K562 (cell line): Measurements from ENCODE around the gene ADAMTS7. TPM values are rescaled to one million over a fixed set of nuclear protein-coding genes. Genes with fewer than 3 reads are reported as not detected.

Experiments used
- CXXC5 ChIP-seq: fragments of 250-450 bp; sonication (Bioruptor Pico); IDR thresholded peaks from 2 replicates; pipeline ENCODE4 v1.8.0; 2022; ENCODE audit warnings: inconsistent platforms, mild to moderate bottlenecking, moderate library complexity
- DACH1 ChIP-seq: fragments of 450-650 bp; IDR thresholded peaks from 2 replicates; pipeline ENCODE4 v1.6.1; 2018; ENCODE audit not compliant: partially characterized antibody
- FUS ChIP-seq: fragments of 200-400 bp; formaldehyde crosslinking; optimal IDR thresholded peaks from 2 replicates; pipeline ENCODE3; 2017; ENCODE audit warnings: low read depth, low read length
- GABPB1 ChIP-seq: sonication (generic); formaldehyde crosslinking; IDR thresholded peaks from 2 replicates; pipeline ENCODE4 v1.8.0; 2022; ENCODE audit warnings: mild to moderate bottlenecking, missing genetic modification reagents
- L3MBTL2 ChIP-seq: fragments of 450-650 bp; IDR thresholded peaks from 2 replicates; pipeline ENCODE4 v1.6.1; 2016; ENCODE audit warnings: mild to moderate bottlenecking, moderate library complexity
- NRF1 ChIP-seq, 2 experiments: fragments of 450-650 bp; IDR thresholded peaks in 1 of 2; conservative IDR thresholded peaks in 1 of 2; 2 replicates each; pipeline ENCODE4 v1.6.1; 2014; ENCODE audit warnings: mild to moderate bottlenecking in 2 of 2
- POLR2G ChIP-seq: fragments of 200-400 bp; formaldehyde crosslinking; IDR thresholded peaks from 2 replicates; pipeline ENCODE4 v1.6.1; 2017; ENCODE audit warnings: low read depth, mild to moderate bottlenecking, antibody characterized with exemption, low read length, moderate library complexity
- SIN3A ChIP-seq, 2 experiments: fragments of 150-350 bp in 1 of 2; IDR thresholded peaks; 2 replicates each; pipeline ENCODE4 v1.6.1; 2011 to 2016; ENCODE audit warnings: borderline replicate concordance in 2 of 2, low read depth in 2 of 2, low read length in 2 of 2, mild to moderate bottlenecking in 2 of 2, moderate library complexity in 2 of 2; ENCODE audit not compliant: control insufficient read depth in 1 of 2
- SMAD3 ChIP-seq: fragments of 450-650 bp; formaldehyde crosslinking; conservative IDR thresholded peaks from 2 replicates; pipeline ENCODE4 v1.4.0; 2020; ENCODE audit warnings: mild to moderate bottlenecking
- SP1 ChIP-seq: sonication (generic); formaldehyde crosslinking; IDR thresholded peaks from 2 replicates; pipeline ENCODE4 v1.8.1; 2022; ENCODE audit warnings: mild to moderate bottlenecking, missing genetic modification reagents
- U2AF1 ChIP-seq: fragments of 200-400 bp; formaldehyde crosslinking; optimal IDR thresholded peaks from 2 replicates; pipeline ENCODE3; 2017; ENCODE audit warnings: mild to moderate bottlenecking, low read depth, low read length, moderate library complexity
- ZFX ChIP-seq: sonication (generic); formaldehyde crosslinking; IDR thresholded peaks from 2 replicates; pipeline ENCODE4 v1.8.0; 2022; ENCODE audit warnings: mild to moderate bottlenecking, missing genetic modification reagents, moderate library complexity
- polyA plus RNA-seq, 8 experiments: library from polyadenylated mRNA; depleted of rRNA in 4 of 8; stranded (reverse) in 5 of 8; unstranded in 3 of 8; fragments of >200 nt; fragmentation: Nextera tagmentation in 2 of 8; fragmentation: Illumina TruSeq in 1 of 8; extraction: Ambion mirVana in 2 of 8; extraction: Trizol in 1 of 8; gene quantifications; 2 replicates each; pipeline versions ENCODE4 v1.2.1 to v1.2.3, GENCODE V29; 2011 to 2014; ENCODE audit warnings: inconsistent platforms in 1 of 8, missing spikeins in 1 of 8
- total RNA-seq, 7 experiments: library from RNA; depleted of rRNA in 6 of 7; stranded (reverse); fragments of >200 nt in 6 of 7; fragmentation: Illumina TruSeq in 2 of 7; extraction: Trizol in 2 of 7; gene quantifications; 2 replicates each; pipeline versions ENCODE4 v1.2.1 to v1.2.3, GENCODE V29; 2011 to 2021; ENCODE audit warnings: low replicate concordance in 1 of 7
- TF ChIP-seq, protein P1 (sequence below): sonication (generic); formaldehyde crosslinking; IDR thresholded peaks from 2 replicates; pipeline ENCODE4 v1.5.0; 2020; ENCODE audit warnings: missing genetic modification reagents
- TF ChIP-seq, protein P2 (sequence below): IDR thresholded peaks from 2 replicates; pipeline ENCODE4 v1.6.1; 2011; ENCODE audit not compliant: insufficient read length; ENCODE audit errors: extremely low read depth
- TF ChIP-seq, protein P3 (sequence below): fragments of 200-800 bp; sonication (Bioruptor generic); IDR thresholded peaks from 2 replicates; pipeline ENCODE4 v1.6.1; 2017; ENCODE audit warnings: missing genetic modification characterization, missing compliant biosample characterization
- TF ChIP-seq, protein P4 (sequence below): fragments of 250-450 bp; sonication (Bioruptor Pico); IDR thresholded peaks from 2 replicates; pipeline ENCODE4 v1.8.0; 2022; ENCODE audit warnings: moderate library complexity, mild to moderate bottlenecking, inconsistent platforms
- TF ChIP-seq, protein P5 (sequence below), 3 experiments: IDR thresholded peaks in 2 of 3; conservative IDR thresholded peaks in 1 of 3; 2 replicates each; pipeline ENCODE4 v1.5.1; 2011 to 2012; ENCODE audit warnings: low read length in 3 of 3, mild to moderate bottlenecking in 3 of 3, control low read depth in 2 of 3, improper control_type of control experiment in 1 of 3, inconsistent platforms in 1 of 3, low read depth in 1 of 3, mixed read lengths in 1 of 3, moderate library complexity in 1 of 3; ENCODE audit not compliant: insufficient read depth in 2 of 3
- TF ChIP-seq, protein P6 (sequence below), 2 experiments: IDR thresholded peaks; 2 replicates each; pipeline ENCODE4 v1.6.1; 2011; ENCODE audit warnings: borderline replicate concordance in 1 of 2, control low read depth in 1 of 2, low read depth in 1 of 2, low read length in 1 of 2, mild to moderate bottlenecking in 1 of 2, mixed read lengths in 1 of 2, moderate library complexity in 1 of 2; ENCODE audit not compliant: insufficient read depth in 1 of 2, insufficient read length in 1 of 2, poor library complexity in 1 of 2, severe bottlenecking in 1 of 2; ENCODE audit errors: extremely low read depth in 1 of 2

Gene ADAMTS7
- total and polyA plus RNA-seq, 9 of the 15 experiments (the other 6 are each of a cell fraction or from before 2014, with no cell fraction given): 0.05 to 0.07 TPM; not detected in 7

DNA sequence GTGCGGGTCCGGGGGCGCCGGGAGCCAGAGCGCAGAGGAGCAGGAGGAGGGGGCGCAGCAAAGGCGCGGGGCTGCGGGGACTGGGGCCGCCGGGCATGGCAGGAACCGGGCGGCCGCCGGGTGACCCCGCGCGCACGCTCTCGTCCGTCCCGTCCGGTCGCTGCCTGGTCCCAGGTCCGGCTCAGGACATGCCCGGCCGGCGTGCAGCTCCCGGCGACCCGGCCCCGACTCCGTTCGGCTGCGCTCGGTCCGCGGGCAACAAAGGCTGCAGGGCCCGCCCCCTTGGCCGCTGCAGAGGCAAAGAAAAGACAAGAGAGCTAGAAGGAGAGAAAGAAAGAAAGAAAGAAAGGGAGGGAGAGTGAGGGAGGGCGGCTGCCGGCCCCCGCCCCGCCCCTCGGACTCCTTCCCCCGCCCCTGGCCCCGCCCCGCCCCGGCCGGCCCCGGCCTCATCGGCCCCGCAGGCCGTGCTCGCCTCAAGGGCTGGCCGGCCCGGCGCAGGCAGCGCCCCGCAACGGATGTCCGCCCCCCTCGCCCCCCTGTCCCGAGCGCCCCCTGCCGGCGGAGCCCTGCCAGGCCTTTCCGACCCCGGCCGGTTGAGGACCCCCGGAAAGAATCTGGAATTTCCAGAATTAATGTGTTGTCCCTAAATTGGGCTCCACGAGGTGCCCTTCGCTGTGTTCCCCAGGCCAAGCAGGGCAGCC is at the start of gene ADAMTS7 (continued):
- TF ChIP-seq, protein P1, sequence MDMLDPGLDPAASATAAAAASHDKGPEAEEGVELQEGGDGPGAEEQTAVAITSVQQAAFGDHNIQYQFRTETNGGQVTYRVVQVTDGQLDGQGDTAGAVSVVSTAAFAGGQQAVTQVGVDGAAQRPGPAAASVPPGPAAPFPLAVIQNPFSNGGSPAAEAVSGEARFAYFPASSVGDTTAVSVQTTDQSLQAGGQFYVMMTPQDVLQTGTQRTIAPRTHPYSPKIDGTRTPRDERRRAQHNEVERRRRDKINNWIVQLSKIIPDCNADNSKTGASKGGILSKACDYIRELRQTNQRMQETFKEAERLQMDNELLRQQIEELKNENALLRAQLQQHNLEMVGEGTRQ (CRISPR knock-in tag): no peak
- TF ChIP-seq NRF1 (conservative IDR thresholded peaks at IDR 0.05 in 1 of 2, IDR thresholded peaks at IDR 0.05 in 1 of 2): peak; percentile 36 to 38; a peak in 2 of 4 replicates
- TF ChIP-seq, protein P2, sequence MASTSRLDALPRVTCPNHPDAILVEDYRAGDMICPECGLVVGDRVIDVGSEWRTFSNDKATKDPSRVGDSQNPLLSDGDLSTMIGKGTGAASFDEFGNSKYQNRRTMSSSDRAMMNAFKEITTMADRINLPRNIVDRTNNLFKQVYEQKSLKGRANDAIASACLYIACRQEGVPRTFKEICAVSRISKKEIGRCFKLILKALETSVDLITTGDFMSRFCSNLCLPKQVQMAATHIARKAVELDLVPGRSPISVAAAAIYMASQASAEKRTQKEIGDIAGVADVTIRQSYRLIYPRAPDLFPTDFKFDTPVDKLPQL: no peak
- TF ChIP-seq ZFX (CRISPR knock-in tag): peak; percentile 75
- no peak for TF ChIP-seq FUS
- TF ChIP-seq SMAD3 (CRISPR knock-in tag): no peak
- no peak for TF ChIP-seq DACH1
- TF ChIP-seq, protein P3, sequence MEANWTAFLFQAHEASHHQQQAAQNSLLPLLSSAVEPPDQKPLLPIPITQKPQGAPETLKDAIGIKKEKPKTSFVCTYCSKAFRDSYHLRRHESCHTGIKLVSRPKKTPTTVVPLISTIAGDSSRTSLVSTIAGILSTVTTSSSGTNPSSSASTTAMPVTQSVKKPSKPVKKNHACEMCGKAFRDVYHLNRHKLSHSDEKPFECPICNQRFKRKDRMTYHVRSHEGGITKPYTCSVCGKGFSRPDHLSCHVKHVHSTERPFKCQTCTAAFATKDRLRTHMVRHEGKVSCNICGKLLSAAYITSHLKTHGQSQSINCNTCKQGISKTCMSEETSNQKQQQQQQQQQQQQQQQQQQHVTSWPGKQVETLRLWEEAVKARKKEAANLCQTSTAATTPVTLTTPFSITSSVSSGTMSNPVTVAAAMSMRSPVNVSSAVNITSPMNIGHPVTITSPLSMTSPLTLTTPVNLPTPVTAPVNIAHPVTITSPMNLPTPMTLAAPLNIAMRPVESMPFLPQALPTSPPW (CRISPR knock-in tag): peak; percentile 89
- TF ChIP-seq, protein P4, sequence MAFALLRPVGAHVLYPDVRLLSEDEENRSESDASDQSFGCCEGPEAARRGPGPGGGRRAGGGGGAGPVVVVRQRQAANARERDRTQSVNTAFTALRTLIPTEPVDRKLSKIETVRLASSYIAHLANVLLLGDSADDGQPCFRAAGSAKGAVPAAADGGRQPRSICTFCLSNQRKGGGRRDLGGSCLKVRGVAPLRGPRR (CRISPR knock-in tag): no peak
- TF ChIP-seq, protein P5, sequence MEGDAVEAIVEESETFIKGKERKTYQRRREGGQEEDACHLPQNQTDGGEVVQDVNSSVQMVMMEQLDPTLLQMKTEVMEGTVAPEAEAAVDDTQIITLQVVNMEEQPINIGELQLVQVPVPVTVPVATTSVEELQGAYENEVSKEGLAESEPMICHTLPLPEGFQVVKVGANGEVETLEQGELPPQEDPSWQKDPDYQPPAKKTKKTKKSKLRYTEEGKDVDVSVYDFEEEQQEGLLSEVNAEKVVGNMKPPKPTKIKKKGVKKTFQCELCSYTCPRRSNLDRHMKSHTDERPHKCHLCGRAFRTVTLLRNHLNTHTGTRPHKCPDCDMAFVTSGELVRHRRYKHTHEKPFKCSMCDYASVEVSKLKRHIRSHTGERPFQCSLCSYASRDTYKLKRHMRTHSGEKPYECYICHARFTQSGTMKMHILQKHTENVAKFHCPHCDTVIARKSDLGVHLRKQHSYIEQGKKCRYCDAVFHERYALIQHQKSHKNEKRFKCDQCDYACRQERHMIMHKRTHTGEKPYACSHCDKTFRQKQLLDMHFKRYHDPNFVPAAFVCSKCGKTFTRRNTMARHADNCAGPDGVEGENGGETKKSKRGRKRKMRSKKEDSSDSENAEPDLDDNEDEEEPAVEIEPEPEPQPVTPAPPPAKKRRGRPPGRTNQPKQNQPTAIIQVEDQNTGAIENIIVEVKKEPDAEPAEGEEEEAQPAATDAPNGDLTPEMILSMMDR (IDR thresholded peaks at IDR 0.05 in 2 of 3, conservative IDR thresholded peaks at IDR 0.05 in 1 of 3; ENCODE audit: insufficient read depth in 2 of 3, low read depth in 1 of 3, low read length in 3 of 3): peak; percentile 62 to 88 (median 65)
- 0 out of 2 replicates have a peak, but pooled peaks have one; percentile 38 for TF ChIP-seq POLR2G
- no peak for TF ChIP-seq SP1 (CRISPR knock-in tag)
- peak; percentile 47 for TF ChIP-seq CXXC5 (CRISPR knock-in tag)
- TF ChIP-seq SIN3A (IDR thresholded peaks at IDR 0.05; ENCODE audit: borderline replicate concordance in 2 of 2, control insufficient read depth in 1 of 2, low read depth in 2 of 2, low read length in 2 of 2): no peak
- TF ChIP-seq, protein P6, sequence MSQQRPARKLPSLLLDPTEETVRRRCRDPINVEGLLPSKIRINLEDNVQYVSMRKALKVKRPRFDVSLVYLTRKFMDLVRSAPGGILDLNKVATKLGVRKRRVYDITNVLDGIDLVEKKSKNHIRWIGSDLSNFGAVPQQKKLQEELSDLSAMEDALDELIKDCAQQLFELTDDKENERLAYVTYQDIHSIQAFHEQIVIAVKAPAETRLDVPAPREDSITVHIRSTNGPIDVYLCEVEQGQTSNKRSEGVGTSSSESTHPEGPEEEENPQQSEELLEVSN (IDR thresholded peaks at IDR 0.05; ENCODE audit: borderline replicate concordance in 1 of 2, extremely low read depth in 1 of 2, insufficient read depth in 1 of 2, insufficient read length in 1 of 2, low read depth in 1 of 2, low read length in 1 of 2, poor library complexity in 1 of 2, severe bottlenecking in 1 of 2): peak in 1 of 2 experiments; percentile 57
- TF ChIP-seq U2AF1: no peak
- 0 out of 2 replicates have a peak, but pooled peaks have one; percentile 20 for TF ChIP-seq GABPB1 (CRISPR knock-in tag)
- peak; percentile 62; the same call in 1 of the 2 replicates for TF ChIP-seq L3MBTL2
